IMR-90 (cell line): ENCODE measurements around the gene AMFR. TPM values are rescaled to one million over a fixed set of nuclear protein-coding genes. Genes with fewer than 3 reads are reported as not detected.

Experiments used
- ATAC-seq: fragments of 200-7000 bp; cut with Tn5 transposase; 2 replicates; pipeline ENCODE4 v1.9.1; 2020; ENCODE audit warnings: low read depth, mild to moderate bottlenecking, moderate library complexity
- BruUV-seq: library from RNA; stranded (reverse); fragments of 400-500 nt; replicated peaks from 2 replicates; lab custom pipeline; 2021; lab: Mats Ljungman, UMichigan
- CTCF ChIA-PET: fragments of 300-600 bp; formaldehyde crosslinking; extraction: SDS; loops from one replicate; lab custom pipeline; 2021; ENCODE audit warnings: antibody characterized with exemption; lab: Yijun Ruan, JAX
- POLR2A ChIA-PET: fragments of 300-600 bp; sonication (Branson Sonifier 250); formaldehyde crosslinking; loops from one replicate; lab custom pipeline; 2022; ENCODE audit warnings: antibody characterized with exemption; ENCODE audit not compliant: unreplicated experiment; lab: Charles Lee
- DNase-seq: peaks from one replicate; pipeline ENCODE4 v3.0.0; 2013
- H2AFZ ChIP-seq: replicated peaks from 2 replicates; pipeline ENCODE3; 2013; ENCODE audit warnings: low read length, mild to moderate bottlenecking; ENCODE audit not compliant: poor library complexity
- H2AK5ac ChIP-seq: 2 replicates; pipeline ENCODE4 v1.6.1; 2013; ENCODE audit warnings: low read depth, low read length, inconsistent platforms
- H2AK9ac ChIP-seq: replicated peaks from 2 replicates; pipeline ENCODE3; 2013; ENCODE audit warnings: mild to moderate bottlenecking, low read depth, low read length, moderate library complexity; ENCODE audit not compliant: poor library complexity
- H2BK120ac ChIP-seq: 2 replicates; pipeline ENCODE4 v1.6.1; 2013; ENCODE audit warnings: low read depth, low read length, inconsistent platforms
- H2BK15ac ChIP-seq: 3 replicates; pipeline ENCODE4 v1.6.1; 2013; ENCODE audit warnings: low read depth, low read length, inconsistent platforms
- H2BK20ac ChIP-seq: 2 replicates; pipeline ENCODE4 v1.6.1; 2013; ENCODE audit warnings: low read depth, mild to moderate bottlenecking, inconsistent platforms, low read length, moderate library complexity
- H2BK5ac ChIP-seq: 2 replicates; pipeline ENCODE4 v1.6.1; 2013; ENCODE audit warnings: mild to moderate bottlenecking, low read depth, low read length, inconsistent platforms; ENCODE audit not compliant: poor library complexity, severe bottlenecking
- H3K14ac ChIP-seq: replicated peaks from 2 replicates; pipeline ENCODE4 v1.6.1; 2013; ENCODE audit warnings: low read depth, low read length, inconsistent platforms
- H3K18ac ChIP-seq: 2 replicates; pipeline ENCODE4 v1.6.1; 2013; ENCODE audit warnings: low read depth, low read length, control low read depth
- H3K23ac ChIP-seq: 2 replicates; pipeline ENCODE4 v1.6.1; 2013; ENCODE audit warnings: low read depth, low read length, inconsistent platforms
- H3K27ac ChIP-seq: 2 replicates; pipeline ENCODE4 v1.5.1; 2013; ENCODE audit warnings: mild to moderate bottlenecking, control low read depth, low read length; ENCODE audit not compliant: insufficient read depth
- H3K27me3 ChIP-seq: 2 replicates; pipeline ENCODE4 v1.6.1; 2013; ENCODE audit warnings: low read length; ENCODE audit not compliant: control insufficient read depth, insufficient read depth
- H3K36me3 ChIP-seq: 2 replicates; pipeline ENCODE4 v1.6.1; 2013; ENCODE audit warnings: low read length, mixed read lengths; ENCODE audit not compliant: control insufficient read depth, insufficient read depth
- H3K4ac ChIP-seq: 2 replicates; pipeline ENCODE4 v1.6.1; 2013; ENCODE audit warnings: low read depth, low read length, inconsistent platforms
- H3K4me1 ChIP-seq: 2 replicates; pipeline ENCODE4 v1.6.1; 2013; ENCODE audit warnings: low read length, mixed read lengths; ENCODE audit not compliant: control insufficient read depth, insufficient read depth
- H3K4me2 ChIP-seq: 2 replicates; pipeline ENCODE4 v1.6.1; 2013; ENCODE audit warnings: low read depth, mild to moderate bottlenecking, control low read depth, low read length, moderate library complexity
- H3K4me3 ChIP-seq: 2 replicates; pipeline ENCODE4 v1.5.1; 2013; ENCODE audit warnings: low read depth, mild to moderate bottlenecking, control low read depth, low read length, moderate library complexity; ENCODE audit not compliant: insufficient read depth
- H3K56ac ChIP-seq: 2 replicates; pipeline ENCODE4 v1.6.1; 2013; ENCODE audit warnings: low read length, inconsistent platforms; ENCODE audit not compliant: insufficient read depth; ENCODE audit errors: extremely low read depth
- H3K79me1 ChIP-seq, 2 experiments: 2 replicates each; pipeline ENCODE4 v1.6.1; 2013; ENCODE audit warnings: low read length in 2 of 2, inconsistent platforms in 1 of 2, low read depth in 1 of 2
- H3K9ac ChIP-seq: 2 replicates; pipeline ENCODE4 v1.6.1; 2013; ENCODE audit warnings: low read depth, low read length, control low read depth
- H3K9me1 ChIP-seq: 2 replicates; pipeline ENCODE4 v1.6.1; 2013; ENCODE audit warnings: low read length, inconsistent platforms; ENCODE audit not compliant: insufficient read depth
- H3K9me3 ChIP-seq: 2 replicates; pipeline ENCODE4 v1.6.1; 2013; ENCODE audit warnings: low read length; ENCODE audit not compliant: control insufficient read depth, insufficient read depth
- H4K20me1 ChIP-seq: 2 replicates; pipeline ENCODE4 v1.6.1; 2013; ENCODE audit warnings: low read length, inconsistent platforms; ENCODE audit not compliant: insufficient read depth
- H4K5ac ChIP-seq: 2 replicates; pipeline ENCODE4 v1.6.1; 2013; ENCODE audit warnings: mild to moderate bottlenecking, low read depth, low read length, control low read depth
- H4K8ac ChIP-seq, 2 experiments: 2 replicates each; pipeline ENCODE4 v1.6.1; 2013; ENCODE audit warnings: low read depth in 2 of 2, low read length in 2 of 2, control low read depth in 1 of 2, inconsistent platforms in 1 of 2
- H4K91ac ChIP-seq: 2 replicates; pipeline ENCODE4 v1.6.1; 2013; ENCODE audit warnings: low read depth, low read length, inconsistent platforms; ENCODE audit not compliant: insufficient read depth
- BHLHE40 ChIP-seq: fragments of 150-350 bp; IDR thresholded peaks from 2 replicates; pipeline ENCODE4 v1.6.1; 2016; ENCODE audit warnings: mild to moderate bottlenecking, low read depth, low read length
- CHD1 ChIP-seq: IDR thresholded peaks from 2 replicates; pipeline ENCODE4 v1.6.1; 2012; ENCODE audit warnings: low read depth, low read length, improper control_type of control experiment
- FOS ChIP-seq: fragments of 150-350 bp; IDR thresholded peaks from 2 replicates; pipeline ENCODE4 v1.6.1; 2016; ENCODE audit warnings: low read depth, low read length
- MAFK ChIP-seq: IDR thresholded peaks from 2 replicates; pipeline ENCODE4 v1.6.1; 2012; ENCODE audit warnings: low read depth, low read length, improper control_type of control experiment
- MAZ ChIP-seq: IDR thresholded peaks from 2 replicates; pipeline ENCODE4 v1.6.1; 2012; ENCODE audit warnings: low read depth, mild to moderate bottlenecking, low read length, improper control_type of control experiment, moderate library complexity, borderline replicate concordance
- MXI1 ChIP-seq: IDR thresholded peaks from 2 replicates; pipeline ENCODE4 v1.6.1; 2012; ENCODE audit warnings: low read depth, mild to moderate bottlenecking, low read length, moderate library complexity, borderline replicate concordance
- NFE2L2 ChIP-seq: fragments of 150-350 bp; IDR thresholded peaks from 2 replicates; pipeline ENCODE4 v1.6.1; 2016; ENCODE audit warnings: low read depth, mild to moderate bottlenecking, low read length
- POLR2A ChIP-seq: IDR thresholded peaks from 2 replicates; pipeline ENCODE4 v1.6.1; 2012; ENCODE audit warnings: mild to moderate bottlenecking, low read depth, low read length
- RCOR1 ChIP-seq: IDR thresholded peaks from 2 replicates; pipeline ENCODE4 v1.6.1; 2012; ENCODE audit warnings: mild to moderate bottlenecking, low read length, improper control_type of control experiment; ENCODE audit not compliant: insufficient replicate concordance
- RFX5 ChIP-seq: IDR thresholded peaks from 2 replicates; pipeline ENCODE4 v1.8.0; 2012; ENCODE audit warnings: low read depth, mild to moderate bottlenecking, low read length, moderate library complexity
- USF2 ChIP-seq: fragments of 150-350 bp; IDR thresholded peaks from 2 replicates; pipeline ENCODE4 v1.6.1; 2017; ENCODE audit warnings: mild to moderate bottlenecking, antibody characterized with exemption, low read length, low read depth
- WGBS, 2 experiments: methylation state at CpG; one replicate each; pipeline versions ENCODE4 v1.1.5 to v1.1.7; 2013; ENCODE audit warnings: missing lambda C conversion rate in 2 of 2; ENCODE audit not compliant: insufficient read length in 1 of 2; ENCODE audit errors: extremely low coverage in 2 of 2; 5-methylcytosine and 5-hydroxymethylcytosine counted together
- dilution Hi-C: fragments of 300-500 bp; cut with HindIII; formaldehyde crosslinking; loops from one replicate; pipeline ENCODE4 v1.14.3; 2018; ENCODE audit warnings: low sequenced_read_pairs; ENCODE audit not compliant: unreplicated experiment
- in situ Hi-C: fragments of 300-500 bp; cut with MboI; formaldehyde crosslinking; loops from 3 replicates; pipeline ENCODE4 v1.14.3; 2019; ENCODE audit warnings: low sequenced_read_pairs, inconsistent platforms, mixed read lengths
- intact Hi-C: fragments of 100-400 bp; cut with micrococcal nuclease; formaldehyde crosslinking; loops from 2 replicates; pipeline ENCODE4 v1.10.0; 2022
- polyA plus RNA-seq, 3 experiments: library from polyadenylated mRNA; depleted of rRNA; stranded (reverse); fragments of >200 nt; gene quantifications; 2 replicates each; pipeline ENCODE4 v1.2.3, GENCODE V29; 2012; ENCODE audit warnings: low replicate concordance in 1 of 3
- total RNA-seq: library from RNA; depleted of rRNA; stranded (reverse); fragments of >200 nt; gene quantifications from 2 replicates; pipeline ENCODE4 v1.2.3, GENCODE V29; 2012
- TF ChIP-seq, protein P1 (sequence below): conservative IDR thresholded peaks from 2 replicates; pipeline ENCODE4 v1.5.1; 2012; ENCODE audit warnings: mild to moderate bottlenecking, low read depth, low read length, improper control_type of control experiment
- TF ChIP-seq, protein P2 (sequence below): fragments of 150-350 bp; IDR thresholded peaks from 2 replicates; pipeline ENCODE4 v1.6.1; 2016; ENCODE audit warnings: low read depth, mild to moderate bottlenecking, low read length, moderate library complexity, borderline replicate concordance

Gene AMFR
- total and polyA plus RNA-seq, 2 of the 4 experiments (the other 2 are of a cell fraction), result 60.7 to 216 TPM

GRCh38 chr16:56353054-56353921 lies 72.1 kb downstream of the AMFR start:
- Histone ChIP-seq H3K18ac (no peak overlapping the region), H4K8ac (no peak overlapping the region), H3K36me3 (no peaks in the 10 kb centered on the region), H3K14ac (no peak overlapping the region), H4K20me1 (no peaks in the 10 kb centered on the region), H3K4me2 (no peak overlapping the region), H3K27ac (no peak overlapping the region), H3K4me1 (peaks cover 12% of the 10 kb centered on the region), H3K4me3 (no peak overlapping the region), H2BK120ac (no peak overlapping the region), H3K9me1 (peaks cover 8% of the 10 kb centered on the region), H2AK5ac (no peak overlapping the region), H2BK20ac (no peak overlapping the region), H2BK15ac (no peak overlapping the region), H2AK9ac (no peak overlapping the region), H3K4ac (no peak overlapping the region), H3K9ac (no peak overlapping the region), H3K56ac (no peak overlapping the region), H4K91ac (no peak overlapping the region), H3K27me3 (peaks cover 5% of the 10 kb centered on the region; the same call in 1 of the 2 replicates), H3K9me3 (no peaks in the 10 kb centered on the region), H2BK5ac (no peak overlapping the region), H2AFZ (no peak overlapping the region), H4K5ac (no peak overlapping the region), H3K79me1 (peaks cover 0 to 8% of the 10 kb centered on the region in 2 experiments; a peak in 1 of 4 replicates), H3K23ac (no peak overlapping the region)
- 94% methylated on average over 5 of the region's 15 CpGs; no CpG with 5 or more reads in 1 of the 2 experiments for WGBS, 2 experiments
- BruUV-seq, result no TSS peak
- CTCF ChIA-PET, result no interaction called here
- DNase-seq (no peak), ATAC-seq (no peak)
- POLR2A ChIA-PET, result no interaction called here
- TF ChIP-seq BHLHE40 (no peak), NFE2L2 (no peak), FOS (no peak), RCOR1 (no peak), MAZ (no peak), POLR2A (no peak), MXI1 (no peak), CHD1 (no peak), USF2 (no peak), MAFK (no peak), RFX5 (no peak)
- TF ChIP-seq, protein P1, sequence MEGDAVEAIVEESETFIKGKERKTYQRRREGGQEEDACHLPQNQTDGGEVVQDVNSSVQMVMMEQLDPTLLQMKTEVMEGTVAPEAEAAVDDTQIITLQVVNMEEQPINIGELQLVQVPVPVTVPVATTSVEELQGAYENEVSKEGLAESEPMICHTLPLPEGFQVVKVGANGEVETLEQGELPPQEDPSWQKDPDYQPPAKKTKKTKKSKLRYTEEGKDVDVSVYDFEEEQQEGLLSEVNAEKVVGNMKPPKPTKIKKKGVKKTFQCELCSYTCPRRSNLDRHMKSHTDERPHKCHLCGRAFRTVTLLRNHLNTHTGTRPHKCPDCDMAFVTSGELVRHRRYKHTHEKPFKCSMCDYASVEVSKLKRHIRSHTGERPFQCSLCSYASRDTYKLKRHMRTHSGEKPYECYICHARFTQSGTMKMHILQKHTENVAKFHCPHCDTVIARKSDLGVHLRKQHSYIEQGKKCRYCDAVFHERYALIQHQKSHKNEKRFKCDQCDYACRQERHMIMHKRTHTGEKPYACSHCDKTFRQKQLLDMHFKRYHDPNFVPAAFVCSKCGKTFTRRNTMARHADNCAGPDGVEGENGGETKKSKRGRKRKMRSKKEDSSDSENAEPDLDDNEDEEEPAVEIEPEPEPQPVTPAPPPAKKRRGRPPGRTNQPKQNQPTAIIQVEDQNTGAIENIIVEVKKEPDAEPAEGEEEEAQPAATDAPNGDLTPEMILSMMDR, result no peak
- TF ChIP-seq, protein P2, sequence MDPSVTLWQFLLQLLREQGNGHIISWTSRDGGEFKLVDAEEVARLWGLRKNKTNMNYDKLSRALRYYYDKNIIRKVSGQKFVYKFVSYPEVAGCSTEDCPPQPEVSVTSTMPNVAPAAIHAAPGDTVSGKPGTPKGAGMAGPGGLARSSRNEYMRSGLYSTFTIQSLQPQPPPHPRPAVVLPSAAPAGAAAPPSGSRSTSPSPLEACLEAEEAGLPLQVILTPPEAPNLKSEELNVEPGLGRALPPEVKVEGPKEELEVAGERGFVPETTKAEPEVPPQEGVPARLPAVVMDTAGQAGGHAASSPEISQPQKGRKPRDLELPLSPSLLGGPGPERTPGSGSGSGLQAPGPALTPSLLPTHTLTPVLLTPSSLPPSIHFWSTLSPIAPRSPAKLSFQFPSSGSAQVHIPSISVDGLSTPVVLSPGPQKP, result no peak
- in situ Hi-C loops (loop anchor here (25.0 kb wide), 1 partner anchor 866 kb away; the partner anchor contains the start of gene MMP2), intact Hi-C loops (loop anchor here (10.0 kb wide), 1 partner anchor 252 kb away; the partner anchor contains the start of gene MT2A), dilution Hi-C loops (no loop called here)
